ENCODE data around the gene ZNF451. TPM values are rescaled to one million over a fixed set of nuclear protein-coding genes. Genes with fewer than 3 reads are reported as not detected.

The ZNF451 gene
- total RNA-seq, 1 donor from 2014 or later = 34.4 TPM

DNA sequence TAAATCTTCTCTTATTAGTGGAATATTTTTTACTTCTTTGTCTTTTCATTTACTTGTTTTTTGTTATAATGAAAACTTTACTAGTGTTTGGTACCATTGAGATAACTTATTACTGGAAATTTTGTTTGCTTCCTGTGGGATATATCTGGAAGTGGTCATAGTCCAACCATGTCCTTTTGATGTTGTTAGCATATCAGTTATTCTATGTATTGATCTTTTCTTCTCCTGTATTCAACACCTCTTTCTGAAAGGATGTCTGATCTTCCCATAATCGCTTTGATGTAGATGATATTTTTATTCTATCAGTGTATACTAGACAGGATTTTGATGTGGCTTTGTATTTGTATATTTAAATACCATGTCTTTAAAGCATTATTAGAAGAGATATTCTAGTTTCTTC lies 17.0 kb downstream of the ZNF451 start:
- Histone ChIP-seq H3K36me3 (ENCODE audit: control insufficient read depth, insufficient read depth, low read length) (no peaks in the 10 kb centered on the region), H3K4me3 (ENCODE audit: low read depth, low read length) (no peak overlapping the region), H3K27me3 (ENCODE audit: control insufficient read depth, insufficient read depth, low read length) (no peaks in the 10 kb centered on the region)
- TF ChIP-seq, protein P1, sequence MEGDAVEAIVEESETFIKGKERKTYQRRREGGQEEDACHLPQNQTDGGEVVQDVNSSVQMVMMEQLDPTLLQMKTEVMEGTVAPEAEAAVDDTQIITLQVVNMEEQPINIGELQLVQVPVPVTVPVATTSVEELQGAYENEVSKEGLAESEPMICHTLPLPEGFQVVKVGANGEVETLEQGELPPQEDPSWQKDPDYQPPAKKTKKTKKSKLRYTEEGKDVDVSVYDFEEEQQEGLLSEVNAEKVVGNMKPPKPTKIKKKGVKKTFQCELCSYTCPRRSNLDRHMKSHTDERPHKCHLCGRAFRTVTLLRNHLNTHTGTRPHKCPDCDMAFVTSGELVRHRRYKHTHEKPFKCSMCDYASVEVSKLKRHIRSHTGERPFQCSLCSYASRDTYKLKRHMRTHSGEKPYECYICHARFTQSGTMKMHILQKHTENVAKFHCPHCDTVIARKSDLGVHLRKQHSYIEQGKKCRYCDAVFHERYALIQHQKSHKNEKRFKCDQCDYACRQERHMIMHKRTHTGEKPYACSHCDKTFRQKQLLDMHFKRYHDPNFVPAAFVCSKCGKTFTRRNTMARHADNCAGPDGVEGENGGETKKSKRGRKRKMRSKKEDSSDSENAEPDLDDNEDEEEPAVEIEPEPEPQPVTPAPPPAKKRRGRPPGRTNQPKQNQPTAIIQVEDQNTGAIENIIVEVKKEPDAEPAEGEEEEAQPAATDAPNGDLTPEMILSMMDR (IDR thresholded peaks at IDR 0.05; ENCODE audit: insufficient read depth, low read length, poor library complexity, severe bottlenecking) = no peak
- DNase-seq (ENCODE audit: low read depth) = no peak

DNA sequence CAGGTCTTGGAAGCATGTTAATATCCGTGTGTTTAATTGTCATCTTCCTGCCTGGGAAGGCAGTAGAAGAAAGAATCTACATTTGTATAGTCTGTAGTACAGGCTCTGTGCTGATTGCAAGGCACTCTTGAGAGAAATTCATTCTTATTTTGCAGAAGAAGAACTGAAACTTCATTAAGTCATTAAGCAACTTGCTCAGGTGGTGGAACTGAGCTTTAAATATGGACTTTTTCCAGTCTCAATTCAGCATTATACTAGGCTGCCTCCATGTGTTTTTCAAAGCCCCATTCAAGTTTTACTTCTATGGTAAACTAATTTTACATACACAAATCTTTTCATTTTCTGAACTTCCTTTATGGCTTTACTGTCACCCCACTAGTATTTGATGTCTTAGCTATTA lies 18.7 kb downstream of the ZNF451 start:
- DNase-seq (ENCODE audit: low read depth) = no peak
- TF ChIP-seq, protein P1 (IDR thresholded peaks at IDR 0.05; ENCODE audit: insufficient read depth, low read length, poor library complexity, severe bottlenecking) = no peak
- Histone ChIP-seq H3K27me3 (ENCODE audit: control insufficient read depth, insufficient read depth, low read length) (no peaks in the 10 kb centered on the region), H3K4me3 (ENCODE audit: low read depth, low read length) (no peak overlapping the region), H3K36me3 (ENCODE audit: control insufficient read depth, insufficient read depth, low read length) (no peaks in the 10 kb centered on the region)

DNA sequence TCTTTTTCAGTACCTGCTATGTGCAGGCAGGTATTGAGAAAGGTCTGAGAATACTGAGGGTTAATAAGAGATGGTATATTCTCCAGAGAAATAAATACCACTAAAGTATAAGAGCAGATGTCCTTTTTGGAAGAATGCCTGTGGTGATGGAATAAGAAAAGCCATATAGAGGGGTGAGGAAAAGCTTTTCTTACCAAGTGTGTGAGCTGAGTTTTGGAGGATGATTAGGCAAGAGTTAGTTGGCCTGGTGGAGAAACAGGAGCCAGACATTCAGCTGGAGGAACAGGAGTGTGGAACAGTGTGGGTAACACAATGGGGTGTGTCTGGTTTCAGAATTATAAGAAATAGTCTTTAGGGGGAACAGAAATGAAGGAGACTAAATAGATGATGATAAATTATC lies 19.9 kb downstream of the ZNF451 start:
- Histone ChIP-seq H3K36me3 (ENCODE audit: control insufficient read depth, insufficient read depth, low read length) (no peaks in the 10 kb centered on the region), H3K27me3 (ENCODE audit: control insufficient read depth, insufficient read depth, low read length) (no peaks in the 10 kb centered on the region), H3K4me3 (ENCODE audit: low read depth, low read length) (no peak overlapping the region)
- TF ChIP-seq, protein P1 (IDR thresholded peaks at IDR 0.05; ENCODE audit: insufficient read depth, low read length, poor library complexity, severe bottlenecking) = no peak
- no peak for DNase-seq (ENCODE audit: low read depth)

DNA sequence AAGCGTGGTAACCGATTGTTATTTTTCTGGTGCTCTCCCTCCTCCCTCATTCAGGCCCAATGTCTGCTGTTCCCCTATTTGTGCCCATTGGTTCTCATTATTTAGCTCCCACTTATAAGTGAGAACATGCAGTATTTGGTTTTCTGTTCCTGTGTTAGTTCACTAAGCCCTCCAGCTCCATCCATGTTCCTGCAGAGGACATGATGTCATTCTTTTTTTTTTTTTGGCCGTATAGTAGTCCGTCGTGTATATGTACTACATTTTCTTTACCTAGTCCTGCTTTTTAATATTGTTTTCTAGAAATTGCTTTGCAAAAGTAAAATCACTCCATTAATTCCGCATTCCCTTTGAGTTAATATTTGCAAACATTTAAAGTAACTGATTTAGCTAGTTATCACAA lies 23.1 kb downstream of the ZNF451 start:
- H3K27me3 ChIP-seq (ENCODE audit: control insufficient read depth, insufficient read depth, low read length) = no peaks in the 10 kb centered on the region
- no peaks in the 10 kb centered on the region for H3K36me3 ChIP-seq (ENCODE audit: control insufficient read depth, insufficient read depth, low read length)
- TF ChIP-seq, protein P1 (IDR thresholded peaks at IDR 0.05; ENCODE audit: insufficient read depth, low read length, poor library complexity, severe bottlenecking) = no peak
- H3K4me3 ChIP-seq (ENCODE audit: low read depth, low read length) = no peak overlapping the region
- no peak for DNase-seq (ENCODE audit: low read depth)

DNA sequence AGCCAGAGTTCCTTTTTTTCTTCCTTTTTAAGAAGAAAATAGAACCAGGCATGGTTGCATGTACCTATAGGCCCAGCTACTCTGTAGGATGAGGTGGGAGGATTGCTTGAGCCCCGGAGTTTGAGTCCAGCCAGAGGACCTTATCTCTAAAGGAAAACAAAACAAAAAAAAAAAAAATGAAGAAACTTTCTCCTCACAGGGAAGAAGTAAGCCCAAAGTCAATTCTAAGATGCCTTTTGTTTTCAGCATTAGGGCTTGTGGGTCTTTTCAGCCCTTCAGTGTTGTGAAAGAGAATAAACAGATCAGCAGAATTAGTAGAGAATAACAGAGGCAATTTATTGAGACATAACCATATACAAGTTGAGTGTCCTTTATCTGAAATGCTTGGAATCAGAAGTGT lies 26.8 kb downstream of the ZNF451 start:
- Histone ChIP-seq H3K36me3 (ENCODE audit: control insufficient read depth, insufficient read depth, low read length) (no peaks in the 10 kb centered on the region), H3K27me3 (ENCODE audit: control insufficient read depth, insufficient read depth, low read length) (no peaks in the 10 kb centered on the region), H3K4me3 (ENCODE audit: low read depth, low read length) (no peak overlapping the region)
- TF ChIP-seq, protein P1 (IDR thresholded peaks at IDR 0.05; ENCODE audit: insufficient read depth, low read length, poor library complexity, severe bottlenecking) = no peak
- DNase-seq (ENCODE audit: low read depth) = no peak

DNA sequence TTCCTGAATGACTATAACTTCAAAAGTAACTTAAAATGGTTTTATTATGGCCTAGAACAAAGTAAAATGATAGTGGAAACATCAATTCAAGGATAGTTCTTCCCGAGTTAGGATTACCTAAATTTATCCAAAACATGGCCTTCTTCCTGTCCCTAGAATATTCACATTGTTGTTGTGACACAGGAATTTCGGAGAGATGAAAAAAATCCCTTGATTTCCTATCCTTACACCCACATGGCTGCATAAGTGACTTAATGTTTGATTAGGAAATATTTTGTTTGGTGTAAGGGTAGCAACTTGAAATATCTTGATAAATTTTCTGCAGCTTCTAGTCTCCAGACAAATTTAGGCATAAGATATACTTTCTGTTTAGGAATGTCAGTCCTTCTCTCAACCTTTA lies 27.8 kb downstream of the ZNF451 start:
- TF ChIP-seq, protein P1 (IDR thresholded peaks at IDR 0.05; ENCODE audit: insufficient read depth, low read length, poor library complexity, severe bottlenecking) = no peak
- Histone ChIP-seq H3K4me3 (ENCODE audit: low read depth, low read length) (no peak overlapping the region), H3K27me3 (ENCODE audit: control insufficient read depth, insufficient read depth, low read length) (no peaks in the 10 kb centered on the region), H3K36me3 (ENCODE audit: control insufficient read depth, insufficient read depth, low read length) (no peaks in the 10 kb centered on the region)
- no peak for DNase-seq (ENCODE audit: low read depth)
